Right lobe of liver (tissue), 4 donors: Measurements from ENCODE around the gene NEGR1.

Source experiments
- POLR2A ChIP-seq: fragments of 450-650 bp; IDR thresholded peaks from one replicate; pipeline ENCODE4 v1.6.1; 2017; ENCODE audit warnings: antibody characterized with exemption, mild to moderate bottlenecking
- TF ChIP-seq, protein P1 (sequence below), 4 donors: fragments of 200-600 bp in 3 of 4; fragments of 450-650 bp in 1 of 4; IDR thresholded peaks; one replicate each; pipeline versions ENCODE4 v1.5.1 to v1.8.0; 2016 to 2022; ENCODE audit warnings: antibody characterized with exemption in 4 of 4, mild to moderate bottlenecking in 2 of 4
- donor health status: DM: no; HTN: no; CAD: no.
- donor health status: DM: no; HTN: no; CAD: no.
- donor health status: DM: no; HTN: yes; CAD: no.

DNA sequence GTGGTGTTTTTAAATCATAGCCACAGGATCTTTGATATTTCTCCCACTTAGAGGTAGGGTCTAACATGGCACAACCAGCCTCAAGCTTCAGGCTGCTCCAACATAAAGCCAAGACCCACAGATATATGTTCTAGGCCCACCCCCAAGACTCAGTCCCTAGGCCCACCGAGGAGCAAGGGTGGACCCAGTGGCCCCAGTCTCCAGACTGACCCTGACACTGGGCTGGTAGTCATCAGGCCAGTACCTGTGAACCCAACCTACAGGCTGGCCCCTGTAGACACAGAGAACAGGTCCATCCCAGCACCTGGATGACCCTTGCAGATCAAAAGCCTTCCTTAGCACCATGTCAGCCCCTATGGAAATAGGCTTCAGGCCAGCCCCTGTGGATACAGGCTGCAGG, 60.5 kb downstream of the NEGR1 start:
- TF ChIP-seq, protein P1, sequence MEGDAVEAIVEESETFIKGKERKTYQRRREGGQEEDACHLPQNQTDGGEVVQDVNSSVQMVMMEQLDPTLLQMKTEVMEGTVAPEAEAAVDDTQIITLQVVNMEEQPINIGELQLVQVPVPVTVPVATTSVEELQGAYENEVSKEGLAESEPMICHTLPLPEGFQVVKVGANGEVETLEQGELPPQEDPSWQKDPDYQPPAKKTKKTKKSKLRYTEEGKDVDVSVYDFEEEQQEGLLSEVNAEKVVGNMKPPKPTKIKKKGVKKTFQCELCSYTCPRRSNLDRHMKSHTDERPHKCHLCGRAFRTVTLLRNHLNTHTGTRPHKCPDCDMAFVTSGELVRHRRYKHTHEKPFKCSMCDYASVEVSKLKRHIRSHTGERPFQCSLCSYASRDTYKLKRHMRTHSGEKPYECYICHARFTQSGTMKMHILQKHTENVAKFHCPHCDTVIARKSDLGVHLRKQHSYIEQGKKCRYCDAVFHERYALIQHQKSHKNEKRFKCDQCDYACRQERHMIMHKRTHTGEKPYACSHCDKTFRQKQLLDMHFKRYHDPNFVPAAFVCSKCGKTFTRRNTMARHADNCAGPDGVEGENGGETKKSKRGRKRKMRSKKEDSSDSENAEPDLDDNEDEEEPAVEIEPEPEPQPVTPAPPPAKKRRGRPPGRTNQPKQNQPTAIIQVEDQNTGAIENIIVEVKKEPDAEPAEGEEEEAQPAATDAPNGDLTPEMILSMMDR (IDR thresholded peaks at IDR 0.05) = no peak
- no peak for TF ChIP-seq POLR2A
